Stimulated activated naive CD8-positive, alpha-beta T cell treated with anti-CD3 and anti-CD28 coated beads, Interleukin-15, Interleukin-2, amounts not matched to agents 100 ng/mL and 50 ng/mL, for 24 hours (primary cell): Measurements from ENCODE around the gene S100A12.

Experiments
- H3K27ac Mint-ChIP-seq: one replicate; pipeline ENCODE4 v1.8.0; 2021; ENCODE audit warnings: mild to moderate bottlenecking, mixed read lengths
- H3K27me3 Mint-ChIP-seq: one replicate; pipeline ENCODE4 v1.8.0; 2021; ENCODE audit warnings: mixed read lengths
- H3K36me3 Mint-ChIP-seq: one replicate; pipeline ENCODE4 v1.8.0; 2021; ENCODE audit warnings: low read depth, mixed read lengths
- H3K4me1 Mint-ChIP-seq: one replicate; pipeline ENCODE4 v1.8.0; 2021; ENCODE audit warnings: low read depth, mixed read lengths
- H3K4me3 Mint-ChIP-seq: one replicate; pipeline ENCODE4 v1.8.0; 2021; ENCODE audit warnings: mild to moderate bottlenecking, mixed read lengths
- H3K9me3 Mint-ChIP-seq: one replicate; pipeline ENCODE4 v1.8.0; 2021; ENCODE audit warnings: mixed read lengths

S100A12 gene

GRCh38 chr1:153401461-153401860 lies 26.0 kb upstream of the S100A12 start:
- Mint-ChIP-seq H3K4me1 (no peaks in the 10 kb centered on the region), H3K4me3 (no peak overlapping the region), H3K27me3 (peaks cover 5% of the 10 kb centered on the region), H3K36me3 (no peaks in the 10 kb centered on the region), H3K27ac (no peak overlapping the region), H3K9me3 (peaks cover 3% of the 10 kb centered on the region)

GRCh38 chr1:153400244-153400643 lies 24.8 kb upstream of the S100A12 start:
- Mint-ChIP-seq H3K27ac (no peak overlapping the region), H3K36me3 (no peaks in the 10 kb centered on the region), H3K4me1 (no peaks in the 10 kb centered on the region), H3K9me3 (peaks cover 3% of the 10 kb centered on the region), H3K27me3 (peaks cover 9% of the 10 kb centered on the region), H3K4me3 (no peak overlapping the region)

GRCh38 chr1:153399401-153400055 lies 24.1 kb upstream of the S100A12 start:
- peaks cover under 1% of the 10 kb centered on the region for H3K9me3 Mint-ChIP-seq
- no peak overlapping the region for H3K27ac Mint-ChIP-seq

GRCh38 chr1:153397924-153398651 lies 22.7 kb upstream of the S100A12 start:
- Mint-ChIP-seq H3K27me3 (peaks cover 6% of the 10 kb centered on the region), H3K4me3 (no peak overlapping the region), H3K27ac (no peak overlapping the region), H3K4me1 (no peaks in the 10 kb centered on the region), H3K36me3 (no peaks in the 10 kb centered on the region), H3K9me3 (no peaks in the 10 kb centered on the region)

More at GRCh38 chr1:153399401-153400055, 24.1 kb upstream of the S100A12 start:
- Mint-ChIP-seq H3K4me3 (no peak overlapping the region), H3K27me3 (peaks cover 7% of the 10 kb centered on the region), H3K4me1 (no peaks in the 10 kb centered on the region), H3K36me3 (no peaks in the 10 kb centered on the region)

GRCh38 chr1:153397051-153397923 lies 21.9 kb upstream of the S100A12 start:
- Mint-ChIP-seq H3K27me3 (peaks cover 8% of the 10 kb centered on the region), H3K9me3 (no peaks in the 10 kb centered on the region), H3K27ac (no peak overlapping the region), H3K4me1 (no peaks in the 10 kb centered on the region), H3K4me3 (no peak overlapping the region), H3K36me3 (no peaks in the 10 kb centered on the region)

DNA sequence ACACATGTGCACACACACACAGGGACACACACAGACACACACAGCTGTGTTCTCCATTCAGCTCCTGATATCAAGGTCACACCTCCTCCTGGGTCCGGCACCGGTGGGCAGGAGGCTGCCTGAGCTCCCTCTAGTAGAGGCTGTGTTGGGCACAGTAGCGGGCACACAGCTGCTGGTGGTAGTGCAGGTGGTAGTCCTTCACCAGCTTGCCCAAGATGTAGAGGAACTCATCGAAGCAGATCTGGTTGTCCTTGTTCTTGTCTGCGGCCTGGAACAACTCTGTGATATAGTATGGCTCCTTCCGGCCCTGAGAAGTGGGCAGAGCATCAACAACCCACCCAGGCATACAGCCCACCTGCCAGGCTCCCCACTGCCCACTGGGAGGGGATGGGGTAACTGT lies 21.0 kb upstream of the S100A12 start:
- Mint-ChIP-seq H3K4me1 (no peaks in the 10 kb centered on the region), H3K27me3 (peaks cover 10% of the 10 kb centered on the region), H3K9me3 (no peaks in the 10 kb centered on the region)

DNA sequence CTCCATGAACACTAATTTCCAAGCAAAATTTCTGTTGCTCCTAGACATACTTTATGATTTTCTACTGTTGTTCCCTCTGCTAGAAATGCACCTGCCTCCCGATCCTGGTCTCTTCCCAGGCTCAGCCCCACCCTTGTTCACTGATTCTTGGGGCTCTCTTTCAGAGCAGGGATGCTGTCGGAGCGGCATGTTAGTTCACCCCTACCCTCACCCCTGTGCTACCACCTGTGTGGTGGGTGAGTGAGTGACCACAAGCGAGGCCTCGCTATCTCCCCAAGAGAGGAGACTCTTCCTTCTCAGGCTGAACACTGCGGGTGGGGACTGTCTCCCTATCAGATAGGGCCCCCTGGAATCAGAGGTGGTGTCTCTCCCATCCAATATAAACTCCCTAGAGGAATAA lies 20.4 kb upstream of the S100A12 start:
- H3K27me3 Mint-ChIP-seq: peaks cover 11% of the 10 kb centered on the region
- no peak overlapping the region for H3K4me3 Mint-ChIP-seq
- no peak overlapping the region for H3K27ac Mint-ChIP-seq

More for the DNA sequence above, 21.0 kb upstream of the S100A12 start:
- no peaks in the 10 kb centered on the region for H3K36me3 Mint-ChIP-seq
- no peak overlapping the region for H3K27ac Mint-ChIP-seq
- H3K4me3 Mint-ChIP-seq: no peak overlapping the region

GRCh38 chr1:153395136-153395685 lies 19.8 kb upstream of the S100A12 start:
- Mint-ChIP-seq H3K4me3 (no peak overlapping the region), H3K9me3 (no peaks in the 10 kb centered on the region), H3K4me1 (no peaks in the 10 kb centered on the region), H3K36me3 (no peaks in the 10 kb centered on the region), H3K27ac (no peak overlapping the region), H3K27me3 (peaks cover 11% of the 10 kb centered on the region)

More for the DNA sequence above, 20.4 kb upstream of the S100A12 start:
- Mint-ChIP-seq H3K4me1 (no peaks in the 10 kb centered on the region), H3K36me3 (no peaks in the 10 kb centered on the region), H3K9me3 (no peaks in the 10 kb centered on the region)

DNA sequence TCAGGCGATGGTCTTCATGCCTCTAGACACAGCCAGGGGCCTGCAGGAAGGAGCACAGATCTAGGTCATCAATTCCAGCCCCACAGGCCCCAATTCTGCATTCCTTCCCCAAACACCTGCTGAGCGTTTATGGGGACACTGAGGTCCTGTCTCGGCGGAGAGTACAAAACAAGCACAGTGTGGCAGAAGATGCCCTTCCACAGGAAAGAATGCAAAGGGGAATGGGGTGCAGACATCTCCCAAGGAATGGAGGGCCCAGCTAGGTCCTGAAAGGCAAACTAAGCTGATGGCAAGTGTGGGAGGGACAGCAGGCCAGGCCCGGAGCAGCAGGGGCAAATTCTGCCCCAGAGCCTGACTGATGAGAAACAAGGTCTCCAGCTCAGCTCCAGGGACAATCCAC lies 19.0 kb upstream of the S100A12 start:
- no peaks in the 10 kb centered on the region for H3K4me1 Mint-ChIP-seq
- no peaks in the 10 kb centered on the region for H3K36me3 Mint-ChIP-seq
- H3K27me3 Mint-ChIP-seq: peaks cover 14% of the 10 kb centered on the region
- no peak overlapping the region for H3K27ac Mint-ChIP-seq
- H3K4me3 Mint-ChIP-seq: no peak overlapping the region
- no peaks in the 10 kb centered on the region for H3K9me3 Mint-ChIP-seq

DNA sequence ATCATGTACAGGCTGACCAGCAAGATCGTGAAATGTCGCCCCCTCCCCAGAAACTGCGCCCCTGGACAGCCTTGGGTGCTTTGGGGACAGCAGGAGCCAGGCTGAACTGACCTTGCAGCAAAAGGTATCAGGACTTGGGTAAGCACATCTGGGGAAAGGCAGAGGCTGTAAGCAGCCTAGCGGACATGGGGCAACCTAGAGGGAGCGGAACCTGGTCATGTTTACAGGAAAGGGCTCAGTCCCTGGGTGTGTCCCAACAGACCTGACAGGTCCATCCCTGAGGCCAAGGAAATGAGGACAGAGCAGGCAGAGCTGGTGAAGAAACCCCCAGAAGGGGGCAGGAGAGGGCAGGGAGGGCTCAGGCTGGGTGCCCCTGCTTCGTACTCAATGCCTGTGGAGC lies 18.5 kb upstream of the S100A12 start:
- H3K36me3 Mint-ChIP-seq: no peaks in the 10 kb centered on the region
- H3K4me1 Mint-ChIP-seq: no peaks in the 10 kb centered on the region
- no peaks in the 10 kb centered on the region for H3K9me3 Mint-ChIP-seq
- peaks cover 14% of the 10 kb centered on the region for H3K27me3 Mint-ChIP-seq
- no peak overlapping the region for H3K27ac Mint-ChIP-seq
- H3K4me3 Mint-ChIP-seq: no peak overlapping the region

- Mint-ChIP-seq H3K27me3 (peaks cover 14% of the 10 kb centered on the region), H3K9me3 (no peaks in the 10 kb centered on the region), H3K4me1 (no peaks in the 10 kb centered on the region), H3K27ac (no peak overlapping the region), H3K36me3 (no peaks in the 10 kb centered on the region), H3K4me3 (no peak overlapping the region)
Observed at GRCh38 chr1:153392822-153393221, 17.4 kb upstream of the S100A12 start.

- Mint-ChIP-seq H3K4me1 (no peaks in the 10 kb centered on the region), H3K4me3 (no peak overlapping the region), H3K36me3 (no peaks in the 10 kb centered on the region), H3K9me3 (no peaks in the 10 kb centered on the region), H3K27me3 (peaks cover 16% of the 10 kb centered on the region), H3K27ac (no peak overlapping the region)
Observed at GRCh38 chr1:153392258-153392657, 16.8 kb upstream of the S100A12 start.

DNA sequence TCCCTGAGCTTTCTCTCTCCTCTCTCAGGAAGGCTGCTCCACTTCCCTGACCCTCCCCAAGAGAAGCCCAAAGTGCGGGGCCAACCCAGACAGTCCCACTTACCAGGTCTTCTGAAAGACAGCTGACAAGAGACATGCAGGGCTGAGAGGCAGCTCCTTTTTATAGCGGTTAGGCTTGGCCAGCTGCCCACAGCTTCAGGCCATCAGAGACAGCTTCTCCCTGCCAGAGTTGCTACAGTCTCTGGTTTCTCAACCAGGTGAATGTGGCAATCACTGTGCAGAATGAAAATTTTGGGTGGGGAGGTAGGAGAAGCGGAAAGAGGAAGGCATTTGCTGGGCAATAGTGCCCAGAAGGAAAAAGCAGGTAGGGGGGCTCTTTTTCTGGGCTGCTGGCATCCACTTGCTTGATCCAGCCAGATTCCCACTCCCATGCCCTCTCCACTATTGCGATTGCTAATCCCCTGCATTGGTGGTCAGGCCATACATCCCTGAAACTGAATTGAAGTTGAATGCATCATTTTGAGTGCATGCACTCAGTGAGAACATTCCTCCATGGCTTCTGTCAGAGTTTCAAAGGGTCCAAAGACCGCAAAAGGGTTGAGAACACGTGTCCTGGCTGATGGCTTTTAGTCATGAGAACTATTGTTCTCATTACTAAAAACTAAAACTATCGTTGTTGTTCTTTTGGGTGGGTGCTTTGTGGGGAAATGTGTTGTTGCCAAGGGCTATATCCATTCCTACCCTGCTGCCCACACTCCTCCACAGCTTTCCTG lies 15.7 kb upstream of the S100A12 start, which contains the start of gene S100A8:
TSS of gene S100A8 (minus strand) at position 136 of the 773 bp plus-strand sequence. CDS start 538 bp downstream, outside the sequence.
- peaks cover 18% of the 10 kb centered on the region for H3K27me3 Mint-ChIP-seq
- no peaks in the 10 kb centered on the region for H3K9me3 Mint-ChIP-seq
- no peaks in the 10 kb centered on the region for H3K4me1 Mint-ChIP-seq
- H3K36me3 Mint-ChIP-seq: no peaks in the 10 kb centered on the region
- H3K4me3 Mint-ChIP-seq: no peak within 1 kb of the TSS
- no peak within 1 kb of the TSS for H3K27ac Mint-ChIP-seq
